GM12891 (cell line): ENCODE results near the gene IQGAP2.

Experiments used
- PAX5 ChIP-seq: IDR thresholded peaks from 2 replicates; pipeline ENCODE4 v1.6.1; 2011; ENCODE audit warnings: low read length, moderate library complexity, mild to moderate bottlenecking; ENCODE audit not compliant: insufficient read depth, severe bottlenecking
- POLR2A ChIP-seq: IDR thresholded peaks from 2 replicates; pipeline ENCODE4 v1.6.1; 2011; ENCODE audit warnings: low read depth, low read length, control low read depth
- POLR2AphosphoS5 ChIP-seq: IDR thresholded peaks from 2 replicates; pipeline ENCODE4 v1.6.1; 2011; ENCODE audit warnings: low read depth, low read length, control low read depth
- POU2F2 ChIP-seq: IDR thresholded peaks from 2 replicates; pipeline ENCODE4 v1.6.1; 2011; ENCODE audit warnings: low read depth, mild to moderate bottlenecking, control low read depth, low read length, moderate library complexity
- SPI1 ChIP-seq: IDR thresholded peaks from 2 replicates; pipeline ENCODE4 v1.6.1; 2011; ENCODE audit warnings: low read depth, low read length, control low read depth
- TAF1 ChIP-seq: IDR thresholded peaks from 2 replicates; pipeline ENCODE4 v1.6.1; 2011; ENCODE audit warnings: low read depth, low read length, control low read depth

- TF ChIP-seq POLR2A (no peak), TAF1 (no peak), POLR2AphosphoS5 (no peak), PAX5 (no peak), SPI1 (no peak), POU2F2 (no peak)
Observed at GRCh38 chr5:76439929-76440328, 36.8 kb downstream of the IQGAP2 start.
